Stimulated activated CD8-positive, alpha-beta memory T cell treated with anti-CD3 and anti-CD28 coated beads, Interleukin-7, amount 100 ng/mL, for 4 hours (primary cell): ENCODE data around the gene NDUFB6.
"Not testable (repeated sequence)": the region's sequence is repeated elsewhere in the genome, so short reads cannot be mapped to it uniquely, and the experiment has no call there.

Experiments
- DNase-seq, 2 donors: peaks; one replicate each; pipeline ENCODE4 v3.0.0-alpha.2; 2020; ENCODE audit warnings: low read depth in 2 of 2

Gene NDUFB6

GRCh38 chr9:32571969-32572899, 725 bp downstream of the NDUFB6 start:
- DNase-seq = peak; percentile 61 to 72

DNA sequence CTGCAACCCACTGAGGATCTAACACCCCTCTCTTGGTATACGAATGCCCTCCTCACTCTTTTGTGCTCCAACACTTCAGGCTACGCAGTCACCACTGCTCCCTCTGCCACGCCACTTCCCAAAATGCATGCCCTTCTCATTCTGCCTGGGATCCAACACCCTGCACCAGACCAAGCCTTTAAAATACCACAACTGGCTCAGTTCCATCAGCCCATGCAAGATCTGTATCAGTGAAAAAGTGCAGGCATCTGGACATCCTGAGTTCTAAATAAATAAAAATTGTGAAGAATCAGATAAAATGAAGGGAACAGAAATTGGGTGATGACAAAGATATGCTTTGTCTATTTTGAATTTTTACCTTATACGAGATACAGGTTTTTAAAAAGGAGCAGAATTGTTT, 2.7 kb downstream of the NDUFB6 start:
- no peak for DNase-seq

GRCh38 chr9:32566770-32567169, 6.2 kb downstream of the NDUFB6 start:
- no peak for DNase-seq

- no peak for DNase-seq
Measured at GRCh38 chr9:32565967-32566366, 7.0 kb downstream of the NDUFB6 start.

- no peak for DNase-seq
Measured at GRCh38 chr9:32558408-32558934, 14.5 kb downstream of the NDUFB6 start.

GRCh38 chr9:32554591-32554990, 18.4 kb downstream of the NDUFB6 start:
- DNase-seq = no peak

GRCh38 chr9:32554107-32554506, 18.9 kb downstream of the NDUFB6 start:
- DNase-seq = no peak

GRCh38 chr9:32552172-32552872, 20.6 kb downstream of the NDUFB6 start, which contains the start of the genes SMIM27 and TOPORS:
TSS of gene SMIM27 (plus strand) at chr9:32552327. CDS start at chr9:32552435, 108 bp downstream.
TSS of gene TOPORS (minus strand) at chr9:32552586. CDS start at chr9:32552436, 150 bp downstream.
- DNase-seq = peak; percentile 80 to 88

DNA sequence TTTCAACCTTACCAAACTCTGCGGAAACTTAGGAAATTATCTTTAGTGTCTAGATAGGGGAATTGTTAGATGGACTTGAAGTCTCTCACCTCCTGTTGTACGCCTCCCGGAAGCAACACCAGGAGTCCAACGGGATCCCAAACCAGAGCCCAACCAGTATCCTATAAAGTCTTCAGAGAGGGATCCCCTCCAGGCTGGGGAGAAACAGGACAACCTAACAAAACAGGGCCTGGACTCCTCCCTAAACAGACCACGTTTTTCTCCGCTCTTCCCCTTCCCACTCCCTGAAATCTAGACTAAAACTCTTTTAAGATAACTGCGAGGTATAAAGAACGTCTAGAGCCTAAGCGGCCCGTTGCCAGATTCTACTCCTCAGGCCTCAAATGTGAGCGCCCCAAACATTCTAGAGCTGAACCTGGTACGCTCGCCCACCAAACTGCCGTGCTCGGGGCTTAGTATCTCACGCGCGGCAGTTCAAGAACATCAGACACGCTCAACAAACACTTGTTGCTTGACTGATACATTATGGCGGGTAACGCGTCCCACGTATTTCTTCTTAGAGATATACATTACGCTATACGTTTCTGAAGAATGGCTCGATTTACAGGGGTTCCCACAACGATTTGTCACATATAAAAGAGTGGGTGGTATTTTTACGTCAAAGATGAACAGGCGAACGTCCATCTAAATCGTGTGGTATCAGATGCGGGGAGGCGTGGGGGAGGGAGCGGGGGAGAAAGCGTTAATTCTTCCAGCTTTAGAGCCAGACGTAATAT, 21.5 kb downstream of the NDUFB6 start:
- peak in 1 of 2 donors; percentile 18 for DNase-seq

DNA sequence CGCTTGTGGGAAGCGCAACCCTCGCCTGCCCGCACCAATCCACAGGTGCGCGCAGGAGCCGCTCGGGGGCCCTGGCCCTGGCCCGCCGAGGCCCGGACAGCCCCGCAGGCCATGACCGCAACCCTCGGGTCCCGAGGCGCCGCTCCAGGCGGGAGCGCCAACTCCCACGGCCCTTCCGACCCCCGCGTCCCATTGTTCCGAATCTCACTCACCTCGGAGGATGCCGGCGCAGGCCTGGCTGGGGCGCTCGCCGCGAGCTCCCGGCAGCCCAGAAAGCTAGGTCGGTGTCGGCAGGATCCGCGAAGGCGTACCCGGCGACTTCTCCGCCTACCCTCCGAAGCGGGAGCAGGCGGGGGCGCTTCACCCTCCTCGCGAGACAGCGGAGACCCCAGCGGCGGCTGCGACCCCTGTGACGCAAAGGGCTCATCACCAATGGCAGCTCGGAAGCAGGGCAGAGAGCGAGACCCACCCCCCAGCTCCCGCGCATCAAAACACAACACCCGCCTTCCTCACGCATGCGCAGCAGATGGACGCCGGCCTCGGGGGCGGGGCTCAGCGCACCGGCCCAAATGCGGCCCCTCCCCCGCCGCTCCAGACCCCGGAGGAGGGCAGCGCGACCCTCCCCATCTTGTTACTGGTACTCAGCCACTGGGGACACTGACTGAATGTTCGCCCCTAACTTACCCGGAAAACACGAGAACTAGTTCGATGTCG, 22.2 kb downstream of the NDUFB6 start:
- peak; percentile 93 to 94 for DNase-seq

DNA sequence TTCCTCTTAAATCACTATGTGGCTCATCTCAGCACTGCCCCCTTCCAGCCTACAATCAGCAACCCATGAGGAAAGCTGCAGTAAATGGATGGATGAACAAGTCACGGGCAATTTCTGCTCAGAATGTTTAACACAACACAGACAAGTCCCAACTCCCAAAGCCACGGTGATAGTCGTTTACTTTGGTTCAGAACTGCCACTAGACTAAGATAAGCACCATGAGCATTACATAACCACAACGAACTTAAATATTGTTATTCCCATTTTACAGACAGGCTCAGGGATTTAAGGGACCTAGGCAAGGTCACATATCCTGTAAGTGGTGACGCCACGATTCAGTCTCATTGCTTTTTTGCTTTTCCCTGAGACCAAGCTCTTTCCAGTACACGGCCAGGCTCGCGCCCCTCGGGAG, 22.8 kb downstream of the NDUFB6 start:
- DNase-seq = no peak

GRCh38 chr9:32548213-32548612, 24.7 kb downstream of the NDUFB6 start:
- not testable (repeated sequence) for DNase-seq

DNA sequence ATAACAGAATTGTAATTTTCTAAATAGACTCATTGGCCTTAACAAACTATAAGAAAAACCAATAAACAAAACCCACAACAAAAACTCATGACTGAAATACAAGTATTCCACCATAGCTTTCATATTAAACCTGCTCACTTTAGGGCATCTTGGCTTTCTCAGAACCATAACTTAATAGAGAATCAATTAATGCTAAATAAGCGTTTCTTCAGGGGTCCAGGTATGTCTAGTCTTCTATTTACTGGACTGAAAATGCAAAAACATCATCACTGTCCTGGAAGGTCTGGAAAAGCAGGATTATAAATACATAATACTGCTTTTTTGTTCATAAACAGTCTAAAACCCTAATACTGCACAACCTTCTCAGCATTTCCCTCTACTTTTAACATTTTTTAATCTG, 27.1 kb downstream of the NDUFB6 start:
- no peak for DNase-seq

DNA sequence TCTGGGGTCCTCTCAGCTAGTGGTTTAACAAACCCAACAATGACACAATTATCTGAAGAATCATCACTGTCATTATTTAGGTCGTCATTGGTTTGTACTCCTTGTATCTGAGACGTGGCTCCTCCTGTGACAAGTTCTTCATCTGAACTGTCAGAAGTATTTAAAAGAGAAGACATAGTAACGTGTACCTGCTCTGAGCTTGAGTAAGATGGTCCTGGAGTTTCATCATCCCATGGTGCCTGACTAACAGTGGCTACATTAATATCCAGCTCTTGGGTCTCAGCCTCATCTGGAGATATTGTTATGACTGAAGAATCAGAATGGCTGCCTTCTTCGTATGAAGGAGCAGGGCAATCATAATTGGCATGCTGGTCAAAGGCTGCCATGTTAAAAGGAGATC, 29.9 kb downstream of the NDUFB6 start:
- no peak for DNase-seq

GRCh38 chr9:32533816-32534215, 39.1 kb downstream of the NDUFB6 start:
- DNase-seq = no peak

- DNase-seq = no peak
Measured at GRCh38 chr9:32533336-32533735, 39.6 kb downstream of the NDUFB6 start.

DNA sequence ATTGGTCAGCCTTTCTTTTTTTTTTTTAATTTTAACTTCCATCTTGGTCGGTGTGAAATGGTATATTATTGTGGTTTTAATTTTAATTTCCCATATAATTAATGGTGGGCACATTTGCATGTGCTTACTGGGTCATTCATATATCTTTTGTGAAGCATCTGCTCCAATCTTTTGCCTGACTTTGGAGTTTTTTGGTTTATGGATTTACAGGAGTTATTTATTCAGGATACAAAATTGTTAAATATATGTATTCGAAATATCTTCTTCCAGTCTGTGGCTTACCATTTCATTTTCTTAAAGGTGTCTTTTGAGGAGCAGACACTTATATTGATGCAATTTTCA, 46.3 kb downstream of the NDUFB6 start:
- no peak for DNase-seq

DNA sequence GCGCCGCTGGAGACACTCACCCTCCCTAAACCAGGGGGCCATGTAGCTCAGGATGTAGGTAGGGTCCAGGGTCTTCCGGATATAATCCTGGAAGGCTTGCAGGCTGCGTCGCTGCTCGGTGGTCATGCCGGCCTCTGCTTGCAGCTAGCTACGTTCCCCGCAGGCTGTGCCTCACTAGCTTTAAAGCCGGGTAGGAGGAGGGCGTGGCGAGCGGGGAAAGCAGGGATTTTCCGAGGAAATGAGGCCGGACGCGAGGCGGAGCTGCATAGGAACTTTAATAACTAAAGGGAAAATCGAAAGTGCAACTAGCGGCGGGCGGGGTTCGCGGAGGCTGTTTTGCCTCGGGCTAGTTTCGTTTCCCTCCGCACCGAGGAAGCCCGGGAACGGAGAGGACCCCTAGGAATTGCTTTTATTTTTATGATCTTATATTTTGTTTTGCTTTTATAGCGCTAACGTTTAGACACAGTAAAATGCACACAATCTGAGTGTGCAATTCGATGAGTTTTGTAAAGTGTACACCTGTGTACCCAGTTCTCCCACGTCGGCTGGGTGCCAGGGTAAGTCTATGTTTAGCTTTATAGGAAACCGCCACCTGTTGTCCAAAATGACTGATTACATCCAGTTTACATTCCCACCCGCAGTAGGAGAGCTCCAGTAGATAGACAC, 46.8 kb downstream of the NDUFB6 start, which contains the start of gene RIGI:
Gene RIGI, minus strand, starts transcription at position 156 of the 666 bp plus-strand sequence. Its CDS starts 30 bp downstream, at position 126.
- peak; percentile 71 to 77 for DNase-seq

GRCh38 chr9:32525709-32526030, 47.3 kb downstream of the NDUFB6 start:
- no peak for DNase-seq

- peak in 1 of 2 donors; percentile 5 for DNase-seq
Measured at GRCh38 chr9:32524892-32525708, 47.9 kb downstream of the NDUFB6 start.
